Superior temporal gyrus (tissue), 1 donor: ENCODE measurements around the gene CAV2.
"Not testable (repeated sequence)": the region's sequence is repeated elsewhere in the genome, so short reads cannot be mapped to it uniquely, and the experiment has no call there.

ENCODE experiments used
- DNase-seq: peaks from one replicate; pipeline ENCODE4 v3.0.0-alpha.2; 2016; ENCODE audit errors: extremely low spot score

CAV2 gene

DNA sequence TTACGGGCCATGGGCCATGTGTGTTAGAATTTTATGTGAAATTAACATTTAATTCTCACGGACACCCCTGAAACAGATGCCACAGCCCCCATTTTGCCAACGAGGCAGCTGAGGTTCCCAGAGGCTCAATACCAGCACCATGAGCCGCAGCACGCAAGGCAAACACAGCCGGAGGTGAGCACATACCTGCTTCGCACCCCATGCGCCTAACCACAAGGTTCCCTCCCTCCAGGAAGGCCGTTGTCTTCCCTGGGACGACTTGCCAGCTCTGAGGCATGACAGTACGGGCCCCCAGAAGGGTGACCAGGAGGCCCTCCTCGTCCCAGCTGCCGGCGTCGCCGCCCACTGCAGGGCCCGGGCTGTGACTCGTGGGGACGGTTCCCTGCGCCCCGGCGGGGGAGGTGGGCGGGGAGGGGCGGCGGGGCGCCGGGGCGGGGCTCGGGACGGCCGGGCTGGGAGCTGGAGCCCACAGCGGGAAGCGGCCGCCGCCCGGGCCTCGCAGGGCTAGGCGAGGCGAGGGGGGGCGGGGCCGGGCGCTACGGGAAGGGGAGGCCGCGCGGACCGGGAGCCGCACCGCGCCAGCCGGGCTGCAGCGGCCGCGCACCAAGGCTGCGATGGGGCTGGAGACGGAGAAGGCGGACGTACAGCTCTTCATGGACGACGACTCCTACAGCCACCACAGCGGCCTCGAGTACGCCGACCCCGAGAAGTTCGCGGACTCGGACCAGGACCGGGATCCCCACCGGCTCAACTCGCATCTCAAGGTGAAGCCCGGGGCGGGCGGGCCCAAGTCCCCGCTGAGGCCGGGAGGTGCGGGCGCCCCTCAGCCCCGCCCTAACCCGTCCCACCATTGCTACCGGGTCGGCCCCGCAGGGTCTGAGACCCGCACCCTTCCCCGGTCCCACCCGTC, at the start of gene CAV2:
Gene CAV2 (plus strand): TSS at position 571 of the 910 bp plus-strand sequence. CDS start 44 bp downstream, at position 615.
- DNase-seq, result no peak

- no peak for DNase-seq
Measured at GRCh38 chr7:116449950-116450349, 49.6 kb upstream of the CAV2 start.

- DNase-seq, result no peak
Measured at GRCh38 chr7:116451957-116452729, 47.4 kb upstream of the CAV2 start.

DNA sequence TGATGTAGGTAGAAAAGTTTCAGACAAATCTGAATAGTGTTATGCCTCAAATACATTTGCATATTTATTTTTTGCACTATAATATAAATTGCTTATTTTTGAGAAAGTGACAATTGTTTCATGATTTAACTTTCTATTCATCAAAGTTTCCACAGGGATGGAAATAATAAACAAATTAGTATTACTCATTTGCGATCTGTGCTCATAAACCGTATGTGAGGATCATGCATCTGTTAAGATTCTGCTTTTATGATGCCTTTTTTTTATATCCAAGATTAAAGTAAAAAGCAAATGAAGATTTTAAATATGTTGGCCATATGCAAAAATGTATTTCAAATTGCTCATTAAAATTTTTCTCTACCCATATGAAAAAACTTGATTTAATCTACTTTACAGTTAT, 45.2 kb upstream of the CAV2 start:
- no peak for DNase-seq

DNA sequence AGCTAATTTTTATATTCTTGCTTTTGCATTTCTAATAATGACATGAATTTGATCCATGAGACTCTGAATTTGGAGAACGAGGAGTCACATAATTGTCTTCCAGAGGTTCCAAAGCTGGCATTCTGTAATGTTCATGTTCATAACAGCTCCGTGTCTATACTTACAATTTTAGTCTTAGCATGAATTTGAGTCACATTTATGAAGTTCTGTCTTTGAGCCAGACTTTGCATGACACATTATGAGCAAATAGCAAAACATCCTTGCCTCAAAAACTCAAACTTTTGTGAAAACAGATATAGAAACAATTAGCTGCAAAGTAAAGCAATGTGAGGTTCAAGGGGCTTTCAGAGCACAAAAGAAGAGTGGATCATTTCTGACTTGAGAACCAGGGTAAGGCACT, 44.5 kb upstream of the CAV2 start:
- no peak for DNase-seq

GRCh38 chr7:116455499-116455898, 44.0 kb upstream of the CAV2 start:
- DNase-seq, result no peak

DNA sequence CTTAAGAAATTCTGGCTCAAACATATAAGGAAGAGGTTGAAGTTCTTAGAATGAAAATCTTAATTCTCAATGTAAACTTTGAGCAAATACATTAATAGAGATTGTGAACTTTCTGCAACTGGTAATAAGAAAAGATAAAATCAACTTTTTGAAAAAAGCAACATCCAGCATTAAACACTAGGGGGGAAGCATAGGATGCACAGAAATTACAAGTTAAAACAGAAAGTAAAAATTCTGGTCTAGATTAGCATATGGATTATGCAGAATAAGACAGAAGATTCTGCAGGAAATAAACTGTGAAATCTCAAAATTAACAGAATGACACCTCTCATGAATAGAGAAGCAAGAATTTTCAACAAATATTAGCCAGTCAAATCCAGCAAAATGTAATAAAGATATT, 38.0 kb upstream of the CAV2 start:
- no peak for DNase-seq

GRCh38 chr7:116463956-116464355, 35.6 kb upstream of the CAV2 start:
- no peak for DNase-seq

- no peak for DNase-seq
Measured at GRCh38 chr7:116464375-116464774, 35.2 kb upstream of the CAV2 start.

DNA sequence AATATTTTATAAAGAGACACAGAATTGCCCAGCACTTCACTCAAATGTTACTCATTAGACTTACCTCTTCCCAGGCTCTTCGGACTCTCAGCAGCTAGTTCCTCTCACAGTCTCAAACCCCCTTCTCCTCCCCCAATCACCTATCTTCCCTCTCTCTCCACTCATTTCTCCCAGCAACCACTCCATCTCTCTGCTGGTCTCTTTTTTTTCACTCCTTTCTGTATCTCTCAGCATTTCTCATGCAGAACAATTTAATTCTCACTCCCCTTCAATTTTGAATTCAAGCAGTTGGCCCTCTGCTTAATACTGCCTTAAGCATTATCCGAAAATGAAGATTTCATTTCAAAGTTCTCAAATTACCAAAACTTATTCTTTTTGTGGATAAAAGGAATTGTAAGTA, 34.4 kb upstream of the CAV2 start:
- no peak for DNase-seq

GRCh38 chr7:116468534-116468933, 31.0 kb upstream of the CAV2 start:
- no peak for DNase-seq

GRCh38 chr7:116477625-116478024, 21.9 kb upstream of the CAV2 start:
- DNase-seq, result no peak

DNA sequence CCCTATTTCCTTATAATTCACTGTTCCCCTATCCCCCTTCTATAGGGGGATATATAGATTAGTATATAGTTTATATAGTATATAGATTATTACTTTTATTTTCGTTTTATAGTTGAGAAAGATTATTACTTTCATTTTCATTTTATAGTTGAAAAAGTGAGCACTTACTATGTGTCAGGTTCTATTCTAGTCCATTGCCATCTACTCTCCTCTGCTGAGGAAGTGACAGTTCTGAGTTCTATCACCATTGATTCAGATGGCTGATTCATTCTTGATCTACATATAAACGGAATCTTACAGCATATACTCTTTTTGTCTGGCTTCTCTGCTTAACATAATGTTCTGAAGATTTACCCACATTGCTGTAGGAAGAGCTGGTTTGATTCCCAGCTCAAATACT, 20.7 kb upstream of the CAV2 start:
- no peak for DNase-seq

- no peak for DNase-seq
Measured at GRCh38 chr7:116483271-116483942, 16.1 kb upstream of the CAV2 start.

GRCh38 chr7:116484389-116484788, 15.1 kb upstream of the CAV2 start:
- not testable (repeated sequence) for DNase-seq

DNA sequence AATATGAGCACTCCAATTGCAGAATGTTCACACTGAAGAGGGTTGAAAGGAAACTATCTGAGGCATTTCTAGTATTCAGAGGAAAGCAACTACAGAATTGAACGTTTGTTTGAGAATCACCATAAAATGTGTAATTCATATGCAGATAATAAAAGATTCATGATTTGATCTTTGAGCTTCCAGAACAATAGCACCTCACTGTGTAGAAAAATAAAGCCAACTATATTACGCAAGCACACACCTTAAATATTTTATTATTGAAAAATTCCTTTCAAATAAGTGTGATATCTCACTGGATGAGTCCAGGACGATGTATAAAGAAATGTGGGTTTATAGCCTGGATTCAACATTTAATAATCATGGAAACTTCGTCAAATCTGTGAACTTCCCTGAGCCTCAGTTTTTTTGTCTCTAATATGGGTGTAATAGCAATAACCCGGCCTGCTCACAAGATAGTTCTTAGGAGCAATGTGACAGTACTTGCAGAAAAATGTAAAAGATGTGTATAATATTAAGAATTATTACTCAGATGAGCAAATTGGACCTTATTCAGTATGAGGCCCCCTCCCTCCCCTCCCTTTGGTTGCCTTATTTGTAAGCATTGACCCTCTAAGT, 11.5 kb upstream of the CAV2 start:
- no peak for DNase-seq

- no peak for DNase-seq
Measured at GRCh38 chr7:116490351-116490750, 9.2 kb upstream of the CAV2 start.

- DNase-seq, result no peak
Measured at GRCh38 chr7:116491887-116492653, 7.5 kb upstream of the CAV2 start.

DNA sequence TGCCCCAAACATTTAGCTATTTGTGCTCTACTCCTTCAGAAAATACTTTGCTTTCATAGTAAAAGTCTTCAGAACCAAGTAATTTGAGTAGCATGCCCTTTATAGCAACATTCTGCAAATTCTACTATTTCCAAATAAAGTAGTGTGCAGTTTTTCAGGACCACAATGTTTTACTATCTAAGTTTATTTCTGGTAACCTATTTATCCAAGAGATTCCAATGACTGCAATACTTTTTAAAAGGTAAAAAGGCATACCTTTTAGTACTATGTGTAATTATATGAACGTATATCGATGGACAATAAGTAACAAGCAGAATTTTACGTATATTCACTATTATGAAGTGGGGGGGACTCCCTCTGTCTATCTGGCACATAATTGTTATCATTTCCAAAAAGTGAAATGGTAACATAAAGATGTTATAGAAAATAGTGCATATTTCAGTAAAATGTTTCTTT, 6.9 kb upstream of the CAV2 start:
- DNase-seq, result no peak

GRCh38 chr7:116493449-116493848, 6.1 kb upstream of the CAV2 start:
- DNase-seq, result no peak

DNA sequence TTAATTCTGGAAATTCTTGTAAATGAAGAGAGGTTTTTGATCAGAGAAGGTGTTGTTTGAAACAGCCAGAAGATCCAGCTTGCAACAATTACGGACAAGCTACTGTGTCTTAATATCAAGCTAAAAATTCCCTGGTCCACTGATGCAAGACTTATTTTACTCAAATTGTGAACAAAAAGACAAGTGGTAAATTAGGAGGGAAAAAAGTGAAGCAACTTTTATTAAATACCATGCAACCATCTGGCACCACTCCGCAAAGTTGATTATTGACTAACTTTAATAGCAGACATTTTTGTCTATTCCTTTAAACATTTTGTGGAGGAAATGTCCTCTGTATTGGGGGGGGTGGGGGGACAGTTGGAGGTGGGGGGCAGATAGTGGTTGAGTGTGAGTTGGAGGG, 5.1 kb upstream of the CAV2 start:
- no peak for DNase-seq
